ENCODE results near the gene EPB41L1. TPM values are rescaled to one million over a fixed set of nuclear protein-coding genes. Genes with fewer than 3 reads are reported as not detected.

The EPB41L1 gene
- total and polyA plus RNA-seq, 11 donors, result 7.1 to 29.8 (median 17.3) TPM

- TF ChIP-seq POLR2A (IDR thresholded peaks at IDR 0.05), result no peak
- 95 to 100% (median 99%) methylated on average over 1 to 2 of the region's 2 CpGs for WGBS, 4 donors
- H3K4me1 ChIP-seq, result peaks cover 0 to 6% (median 0%) of the 10 kb centered on the region in 12 donors
- peaks cover 0 to 61% (median 8%) of the 10 kb centered on the region in 9 donors for H3K36me3 ChIP-seq
- H3K27ac ChIP-seq, result no peak overlapping the region
- no peaks in the 10 kb centered on the region for H3K27me3 ChIP-seq
- no peak overlapping the region for H3K4me3 ChIP-seq
- no peaks in the 10 kb centered on the region for H3K9me3 ChIP-seq
- DNase-seq, result no peak
- intact Hi-C loops (cut with DNase I), result loop anchor here in 7 of 10 donors (5.0 to 10.0 kb wide), 4 partner anchors 40 to 205 kb away; no protein-coding TSS in a partner anchor
- ATAC-seq, result no peak
Observed at GRCh38 chr20:36197271-36197670, 42.7 kb downstream of the EPB41L1 start.

GRCh38 chr20:36199345-36200257 lies 45.1 kb downstream of the EPB41L1 start:
- peak in 3 of 4 donors; percentile 73 to 82 (median 74) for ATAC-seq
- intact Hi-C loops (cut with DNase I), result loop anchor here (1.0 to 10.0 kb wide), 13 partner anchors 42 to 405 kb away; partner anchors contain the start of gene RAB5IF (in 1 of the 10)
- H3K27ac ChIP-seq, result no peak overlapping the region
- no peaks in the 10 kb centered on the region for H3K9me3 ChIP-seq
- 46 to 56% (median 52%) methylated on average over 6 of the region's 6 CpGs for WGBS, 4 donors
- peak; percentile 64 to 79 (median 74) for DNase-seq
- no peak overlapping the region for H3K4me3 ChIP-seq
- no peaks in the 10 kb centered on the region for H3K27me3 ChIP-seq
- no peak for TF ChIP-seq POLR2A (IDR thresholded peaks at IDR 0.05)
- TF ChIP-seq CTCF (IDR thresholded peaks at IDR 0.05), result peak; percentile 84 to 96 (median 90)
- peaks cover 0 to 51% (median 6%) of the 10 kb centered on the region in 9 donors for H3K36me3 ChIP-seq
- H3K4me1 ChIP-seq, result peaks cover 0 to 6% (median 0%) of the 10 kb centered on the region in 12 donors

- H3K4me1 ChIP-seq, result peaks cover 0 to 6% (median 0%) of the 10 kb centered on the region in 12 donors
- H3K27me3 ChIP-seq, result no peaks in the 10 kb centered on the region
- WGBS, 4 donors, result 84 to 100% (median 90%) methylated on average over 1 of the region's 1 CpG
- DNase-seq (no peak), ATAC-seq (no peak)
- H3K9me3 ChIP-seq, result no peaks in the 10 kb centered on the region
- H3K36me3 ChIP-seq, result peaks cover 0 to 53% (median 3%) of the 10 kb centered on the region in 9 donors
- no peak for TF ChIP-seq CTCF (IDR thresholded peaks at IDR 0.05)
- TF ChIP-seq POLR2A (IDR thresholded peaks at IDR 0.05), result no peak
- intact Hi-C loops (cut with DNase I), result loop anchor here in 5 of 10 donors (2.0 to 10.0 kb wide), 6 partner anchors 43 to 404 kb away; partner anchors contain the start of gene RAB5IF (in 1 of the 5)
- no peak overlapping the region for H3K4me3 ChIP-seq
- H3K27ac ChIP-seq, result no peak overlapping the region
Observed at GRCh38 chr20:36200451-36200850, 45.9 kb downstream of the EPB41L1 start.

- DNase-seq (no peak), ATAC-seq (no peak)
- H3K36me3 ChIP-seq, result peaks cover 0 to 50% (median 0%) of the 10 kb centered on the region in 9 donors
- intact Hi-C loops (cut with DNase I), result loop anchor here in 5 of 10 donors (2.0 to 10.0 kb wide), 6 partner anchors 44 to 404 kb away; partner anchors contain the start of gene RAB5IF (in 1 of the 5)
- H3K4me1 ChIP-seq, result peaks cover 0 to 6% (median 0%) of the 10 kb centered on the region in 12 donors
- H3K27ac ChIP-seq, result no peak overlapping the region
- WGBS, 4 donors, result 89 to 95% (median 91%) methylated on average over 3 to 4 of the region's 4 CpGs
- TF ChIP-seq POLR2A (IDR thresholded peaks at IDR 0.05) (no peak), CTCF (IDR thresholded peaks at IDR 0.05) (no peak)
- H3K9me3 ChIP-seq, result no peaks in the 10 kb centered on the region
- no peaks in the 10 kb centered on the region for H3K27me3 ChIP-seq
- no peak overlapping the region for H3K4me3 ChIP-seq
Observed at GRCh38 chr20:36201198-36201597, 46.7 kb downstream of the EPB41L1 start.

Measured in heart left ventricle (tissue), 16 donors.